Thymus (tissue), 11 donors: Measurements from ENCODE around the gene DENND5A. TPM values are rescaled to one million over a fixed set of nuclear protein-coding genes. Genes with fewer than 3 reads are reported as not detected.

ENCODE experiments used
- DNase-seq, 9 donors: peaks; one replicate each; pipeline ENCODE4 v3.0.0-alpha.2; 2013; ENCODE audit warnings: low spot score in 9 of 9, low read depth in 6 of 9, missing footprints in 1 of 9
- H3K27ac ChIP-seq, 2 donors: one replicate each; pipeline ENCODE4 v1.5.1; 2013; ENCODE audit warnings: control low read depth in 1 of 2, low read depth in 1 of 2, low read length in 1 of 2, mild to moderate bottlenecking in 1 of 2, moderate library complexity in 1 of 2
- H3K27me3 ChIP-seq, 2 donors: one replicate each; pipeline ENCODE4 v1.5.1; 2013; ENCODE audit warnings: low read length in 1 of 2; ENCODE audit not compliant: control insufficient read depth in 2 of 2, insufficient read depth in 1 of 2
- H3K36me3 ChIP-seq, 2 donors: one replicate each; pipeline ENCODE4 v1.5.1; 2013; ENCODE audit warnings: low read length in 1 of 2, mild to moderate bottlenecking in 1 of 2, moderate library complexity in 1 of 2; ENCODE audit not compliant: control insufficient read depth in 2 of 2, insufficient read depth in 2 of 2
- H3K4me1 ChIP-seq, 2 donors: one replicate each; pipeline ENCODE4 v1.5.1; 2013; ENCODE audit warnings: low read length in 2 of 2; ENCODE audit not compliant: control insufficient read depth in 2 of 2, insufficient read depth in 2 of 2
- H3K4me3 ChIP-seq, 2 donors: one replicate each; pipeline ENCODE4 v1.5.1; 2013; ENCODE audit warnings: low read length in 2 of 2, control low read depth in 1 of 2, mild to moderate bottlenecking in 1 of 2
- H3K9me3 ChIP-seq, 2 donors: one replicate each; pipeline ENCODE4 v1.5.1; 2013; ENCODE audit warnings: low read length in 1 of 2, mild to moderate bottlenecking in 1 of 2; ENCODE audit not compliant: control insufficient read depth in 2 of 2, insufficient read depth in 1 of 2
- WGBS: extraction: QIAGEN DNeasy Blood & Tissue Kit; methylation state at CpG from one replicate; pipeline ENCODE4 v1.1.7; 2013; 5-methylcytosine and 5-hydroxymethylcytosine counted together
- polyA plus RNA-seq: library from polyadenylated mRNA; stranded (reverse); fragments of 200-250 nt; gene quantifications from one replicate; pipeline ENCODE4 v1.2.3, GENCODE V29; 2013
- total RNA-seq: library from RNA; stranded (reverse); fragments of 120-200 nt; gene quantifications from one replicate; pipeline ENCODE4 v1.2.4, GENCODE V29; 2013
- donor health status: healthy.

Gene DENND5A
- total and polyA plus RNA-seq, 2 donors: 34.6 to 45.8 TPM

DNA sequence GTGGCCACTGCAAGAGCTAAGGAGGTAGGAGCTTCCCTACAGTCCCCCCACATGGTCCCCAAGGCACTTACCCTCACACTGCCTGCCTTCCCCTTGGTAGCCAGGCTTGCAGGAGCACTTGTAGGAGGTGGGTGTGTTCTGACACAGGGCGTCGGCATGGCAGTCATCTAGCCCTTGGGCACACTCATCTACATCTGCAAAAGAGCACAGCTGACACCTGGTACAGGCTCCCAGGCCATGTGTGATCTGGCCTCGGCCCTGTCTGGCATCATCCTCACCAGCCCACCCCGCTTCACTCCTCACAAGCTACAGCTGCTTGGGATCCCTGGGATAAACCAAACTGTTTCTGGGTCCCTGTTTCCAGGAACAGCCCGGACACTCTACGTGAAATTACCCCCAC is 175.5 kb downstream of the DENND5A start:
- 88% methylated on average over 6 of the region's 6 CpGs for WGBS
- Histone ChIP-seq H3K36me3 (no peaks in the 10 kb centered on the region), H3K4me1 (peaks cover 0 to 4% of the 10 kb centered on the region in 2 donors), H3K27me3 (peaks cover 35 to 61% of the 10 kb centered on the region in 2 donors), H3K27ac (no peak overlapping the region), H3K9me3 (no peaks in the 10 kb centered on the region), H3K4me3 (no peak overlapping the region)
- DNase-seq: no peak

DNA sequence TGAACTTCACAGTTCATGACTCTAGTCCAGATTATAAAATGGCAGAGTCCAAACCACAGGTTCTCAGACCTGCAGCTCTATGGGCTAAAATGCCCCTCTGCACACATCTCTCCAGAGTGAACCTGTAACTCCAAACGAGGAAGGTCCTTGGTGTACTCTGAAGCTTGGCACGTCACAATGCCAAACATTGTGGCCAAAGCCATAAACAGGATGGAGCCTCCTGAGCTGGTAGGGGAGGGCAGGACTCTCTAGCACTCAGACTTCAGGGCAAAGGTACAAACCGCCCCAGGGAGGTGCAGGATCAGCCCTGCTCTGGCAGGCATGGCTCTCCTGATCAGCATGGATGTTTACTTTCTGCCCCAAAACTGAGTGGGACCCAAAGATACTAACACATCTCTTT is 176.1 kb downstream of the DENND5A start:
- no peaks in the 10 kb centered on the region for H3K36me3 ChIP-seq
- H3K4me1 ChIP-seq: peaks cover 0 to 4% of the 10 kb centered on the region in 2 donors
- H3K27ac ChIP-seq: no peak overlapping the region
- H3K9me3 ChIP-seq: no peaks in the 10 kb centered on the region
- 93% methylated on average over 3 of the region's 3 CpGs for WGBS
- peaks cover 32 to 58% of the 10 kb centered on the region in 2 donors for H3K27me3 ChIP-seq
- DNase-seq: no peak
- no peak overlapping the region for H3K4me3 ChIP-seq

Other genes starting within 250 kb of the DENND5A start
- gene SCUBE2, start 173.8 kb downstream of the DENND5A start, total RNA-seq: 2.1 TPM
- 2.5 TPM for gene SCUBE2, start 173.8 kb downstream of the DENND5A start, polyA plus RNA-seq
- 24.9 TPM for gene TMEM41B, start 49.2 kb upstream of the DENND5A start, total RNA-seq
- gene TMEM41B, start 49.2 kb upstream of the DENND5A start, polyA plus RNA-seq: 36.6 TPM
- gene IPO7, start 119.3 kb upstream of the DENND5A start, total RNA-seq: 45.2 TPM
- gene IPO7, start 119.3 kb upstream of the DENND5A start, polyA plus RNA-seq: 26.4 TPM
- 36.6 TPM for gene ZNF143, start 195.7 kb upstream of the DENND5A start, total RNA-seq
- 27.2 TPM for gene ZNF143, start 195.7 kb upstream of the DENND5A start, polyA plus RNA-seq